NCI-H460 (cell line): ENCODE measurements around the gene TRIM28. TPM values are rescaled to one million over a fixed set of nuclear protein-coding genes. Genes with fewer than 3 reads are reported as not detected.
"Not testable (repeated sequence)": the region's sequence is repeated elsewhere in the genome, so short reads cannot be mapped to it uniquely, and the experiment has no call there.

ENCODE experiments used
- DNase-seq: peaks from one replicate; pipeline ENCODE4 v3.0.0-alpha.2; 2016; ENCODE audit warnings: low read depth; ENCODE audit errors: extremely low read depth
- total RNA-seq: library from RNA; depleted of rRNA; stranded (reverse); fragments of >200 nt; shearing (Covaris generic); gene quantifications from 2 replicates; pipeline ENCODE4 v1.2.3, GENCODE V29; 2014

Gene TRIM28
- total RNA-seq, 1 experiment from 2014 or later: 252 TPM

- no peak for DNase-seq
Measured at GRCh38 chr19:58518256-58519086, 25.4 kb upstream of the TRIM28 start.

DNA sequence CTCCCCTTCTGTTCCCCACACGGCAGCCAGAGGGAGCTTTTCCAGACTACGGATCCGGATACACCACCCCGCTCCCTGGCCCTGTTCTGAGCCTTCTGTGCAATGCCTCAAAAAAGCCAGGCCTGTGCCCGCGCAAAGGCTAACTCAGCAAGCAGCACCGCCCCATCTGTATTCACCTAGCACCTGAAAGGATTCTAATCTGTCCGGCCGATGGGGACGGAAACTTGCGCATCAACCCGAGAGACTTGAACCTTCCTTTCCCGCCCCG lies 24.8 kb upstream of the TRIM28 start:
- peak; percentile 62 for DNase-seq

DNA sequence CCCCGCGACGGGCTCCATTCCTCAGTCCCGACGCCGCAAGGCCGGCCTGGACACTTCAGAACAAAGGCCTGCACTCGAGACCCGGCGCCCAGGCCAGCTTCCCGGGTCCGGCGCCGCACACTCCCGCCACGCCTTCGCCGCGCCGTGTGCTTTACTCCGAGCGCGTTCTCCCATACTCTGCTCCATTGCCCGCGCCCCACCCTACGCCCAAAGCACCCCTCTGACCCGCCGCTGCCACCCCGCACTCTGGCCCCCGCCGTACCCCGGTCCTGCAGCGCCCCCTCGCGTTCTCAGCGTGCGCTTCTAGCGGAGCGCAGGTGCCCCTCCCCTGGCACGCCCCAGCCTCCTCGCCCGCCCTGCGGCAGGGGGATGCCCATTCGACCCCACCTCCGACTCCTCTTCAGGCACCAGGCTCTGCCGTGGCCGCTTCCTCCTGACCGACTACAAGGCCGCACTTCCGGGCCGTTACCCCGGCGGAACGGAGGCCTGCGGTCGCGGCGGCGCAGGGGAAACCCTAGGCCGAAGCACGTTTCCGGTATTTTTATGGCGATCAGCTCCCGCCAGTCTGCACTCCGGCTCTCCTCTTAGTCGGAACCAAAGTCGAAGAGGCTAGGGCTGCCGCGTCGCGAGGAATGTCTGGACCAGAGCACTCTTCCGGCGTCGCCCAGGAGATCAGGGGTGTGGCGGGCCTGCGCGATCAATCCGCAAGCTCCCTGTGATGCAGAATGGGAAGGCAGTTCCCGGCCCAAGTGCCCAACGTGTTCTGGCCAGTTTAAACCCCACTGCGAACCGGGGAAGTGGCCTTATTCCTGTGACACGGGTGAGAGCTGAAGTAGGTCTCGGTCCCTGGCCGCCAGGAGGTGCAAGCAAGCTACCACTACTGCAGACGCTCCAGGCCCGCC lies 24.3 kb upstream of the TRIM28 start, which contains the start of gene ZBTB45:
ZBTB45 (minus strand) TSS at position 456 of the 902 bp plus-strand sequence. CDS start 2,137 bp downstream, outside the sequence.
- DNase-seq: peak; percentile 90

GRCh38 chr19:58520257-58520599 lies 23.6 kb upstream of the TRIM28 start:
- DNase-seq: no peak

- no peak for DNase-seq
Measured at GRCh38 chr19:58521651-58522050, 22.2 kb upstream of the TRIM28 start.

GRCh38 chr19:58522709-58523108 lies 21.2 kb upstream of the TRIM28 start:
- no peak for DNase-seq

DNA sequence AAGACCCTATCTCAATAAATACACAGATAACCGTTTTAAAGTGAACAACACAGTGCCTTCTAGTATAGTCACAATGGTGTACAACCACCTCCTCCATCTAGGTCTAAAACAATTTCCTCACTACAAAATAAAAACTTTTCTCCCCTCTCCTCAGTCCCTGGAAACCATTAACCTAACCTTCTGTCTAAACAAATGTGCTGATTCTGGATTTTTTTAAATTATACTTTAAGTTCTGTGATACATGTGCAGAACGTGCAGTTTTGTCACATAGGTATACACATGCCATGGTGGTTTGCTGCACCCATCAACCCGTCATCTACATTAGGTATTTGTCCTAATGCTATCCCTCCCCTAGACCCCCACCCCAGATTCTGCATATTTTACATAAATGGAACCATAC lies 14.5 kb upstream of the TRIM28 start:
- no peak for DNase-seq

GRCh38 chr19:58531034-58531840 lies 12.6 kb upstream of the TRIM28 start:
- DNase-seq: no peak

DNA sequence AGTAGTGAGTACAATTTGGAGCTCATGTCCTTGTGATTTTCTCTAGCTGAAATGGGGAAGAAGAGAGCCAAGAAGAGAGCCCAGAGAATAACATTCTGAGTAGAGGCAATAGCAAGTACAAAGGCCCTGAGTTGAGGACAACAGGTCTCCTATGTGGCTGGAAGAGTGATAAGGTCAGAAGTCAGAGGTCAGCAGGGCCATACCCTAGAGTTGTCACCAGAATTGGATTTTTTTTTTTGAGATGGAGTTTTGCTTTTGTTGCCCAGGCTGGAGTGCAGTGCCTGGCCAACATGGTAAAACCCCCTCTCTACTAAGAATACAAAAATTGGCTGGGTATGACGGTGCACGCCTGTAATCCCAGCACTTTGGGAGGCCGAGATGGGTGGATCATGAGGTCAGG lies 8.0 kb upstream of the TRIM28 start:
- no peak for DNase-seq

DNA sequence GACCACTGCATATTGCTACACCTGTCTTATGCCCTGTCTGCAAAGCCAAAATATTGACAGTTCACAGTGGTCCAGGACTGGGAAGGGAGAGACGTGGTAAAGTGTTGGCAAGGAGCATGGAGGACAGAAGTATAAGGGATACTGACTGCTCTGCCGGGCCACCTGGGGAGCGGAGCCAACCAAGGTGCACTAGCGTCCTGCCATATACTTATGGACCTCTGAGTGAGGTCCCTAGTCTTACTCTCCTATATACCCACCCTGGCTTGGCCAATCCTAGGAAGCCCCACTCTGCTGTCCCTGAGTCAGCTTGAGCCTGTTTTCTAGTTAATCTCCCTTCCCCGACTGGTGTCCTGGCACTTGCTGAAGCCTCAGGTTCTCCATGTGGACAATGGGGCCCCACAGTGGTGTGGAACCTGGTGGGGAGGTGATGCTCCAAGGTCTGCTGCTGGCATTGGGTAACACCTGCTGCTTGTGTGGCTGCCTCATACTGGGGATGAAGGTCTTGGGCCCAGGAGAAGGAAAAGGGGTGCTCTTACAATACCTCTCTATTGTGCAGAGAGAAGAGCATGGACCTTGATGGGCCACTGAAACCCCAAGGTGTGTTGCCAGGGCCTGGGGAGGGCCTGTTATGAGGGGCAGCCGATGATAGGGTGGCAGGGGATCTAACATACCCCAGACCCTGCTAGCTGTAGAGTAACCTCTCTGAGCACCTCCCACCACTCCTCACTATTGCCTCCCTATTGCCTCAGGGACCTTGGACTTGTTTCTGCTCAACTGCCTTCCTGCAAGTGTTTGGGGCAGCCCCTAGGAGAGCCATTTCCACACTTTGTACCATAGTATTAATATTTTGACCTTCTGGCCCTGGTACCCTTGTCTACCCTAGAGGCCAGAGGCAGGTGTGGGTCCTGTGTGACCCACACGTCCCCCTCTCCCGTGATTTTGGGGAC lies 6.7 kb upstream of the TRIM28 start:
- no peak for DNase-seq

DNA sequence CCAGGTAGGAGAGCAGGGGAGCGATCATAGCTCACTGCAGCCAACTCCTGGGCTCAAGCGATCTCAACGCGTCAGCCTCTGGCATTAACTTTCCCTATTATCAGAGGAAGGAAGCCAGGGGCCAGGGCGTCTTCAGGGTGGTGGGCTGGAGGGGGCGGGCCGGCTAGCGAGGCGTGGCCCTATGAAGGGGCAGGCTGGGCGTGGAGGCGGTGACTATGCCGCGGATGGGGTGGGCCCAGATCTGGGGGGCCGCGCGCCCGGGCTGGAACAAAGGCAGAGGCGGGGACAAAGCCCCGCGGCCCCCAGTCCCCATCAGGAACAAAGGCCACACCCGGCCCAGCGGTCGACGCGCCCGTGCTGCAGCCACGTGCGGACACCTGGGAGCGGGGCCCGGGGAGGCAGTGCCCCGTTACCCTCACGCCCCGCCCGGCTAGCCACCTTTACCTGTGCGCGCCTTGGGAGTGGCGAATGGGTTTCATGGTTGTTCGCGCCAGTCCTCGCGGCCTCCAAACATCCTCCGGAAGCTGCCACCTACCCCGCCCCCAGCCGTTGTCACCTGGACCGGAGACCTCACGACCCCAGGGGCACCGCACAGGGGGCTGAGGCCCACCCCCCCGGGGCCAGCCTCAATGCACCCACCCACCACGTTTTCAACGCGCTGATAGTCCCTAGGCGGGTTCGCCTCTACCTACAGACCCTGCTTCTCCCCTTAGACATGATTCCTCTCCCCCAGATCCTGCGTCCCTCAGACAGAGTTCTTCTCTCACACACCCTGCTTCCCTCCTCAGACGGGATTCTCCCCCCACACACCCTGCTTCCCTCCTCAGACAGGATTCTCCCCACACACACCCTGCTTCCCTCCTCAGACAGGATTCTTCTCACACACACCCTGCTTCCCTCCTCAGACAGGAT lies 5.4 kb upstream of the TRIM28 start:
- no peak for DNase-seq

DNA sequence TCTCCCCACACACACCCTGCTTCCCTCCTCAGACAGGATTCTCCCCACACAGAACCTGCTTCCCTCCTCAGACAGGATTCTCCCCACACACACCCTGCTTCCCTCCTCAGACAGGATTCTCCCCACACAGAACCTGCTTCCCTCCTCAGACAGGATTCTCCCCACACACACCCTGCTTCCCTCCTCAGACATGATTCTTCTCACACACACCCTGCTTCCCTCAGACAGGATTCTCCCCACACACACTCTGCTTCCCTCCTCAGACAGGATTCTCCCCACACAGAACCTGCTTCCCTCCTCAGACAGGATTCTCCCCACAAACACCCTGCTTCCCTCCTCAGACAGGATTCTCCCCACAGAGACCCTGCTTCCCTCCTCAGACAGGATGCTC lies 4.7 kb upstream of the TRIM28 start:
- not testable (repeated sequence) for DNase-seq

- not testable (repeated sequence) for DNase-seq
Measured at GRCh38 chr19:58542641-58543372, 1.1 kb upstream of the TRIM28 start.

DNA sequence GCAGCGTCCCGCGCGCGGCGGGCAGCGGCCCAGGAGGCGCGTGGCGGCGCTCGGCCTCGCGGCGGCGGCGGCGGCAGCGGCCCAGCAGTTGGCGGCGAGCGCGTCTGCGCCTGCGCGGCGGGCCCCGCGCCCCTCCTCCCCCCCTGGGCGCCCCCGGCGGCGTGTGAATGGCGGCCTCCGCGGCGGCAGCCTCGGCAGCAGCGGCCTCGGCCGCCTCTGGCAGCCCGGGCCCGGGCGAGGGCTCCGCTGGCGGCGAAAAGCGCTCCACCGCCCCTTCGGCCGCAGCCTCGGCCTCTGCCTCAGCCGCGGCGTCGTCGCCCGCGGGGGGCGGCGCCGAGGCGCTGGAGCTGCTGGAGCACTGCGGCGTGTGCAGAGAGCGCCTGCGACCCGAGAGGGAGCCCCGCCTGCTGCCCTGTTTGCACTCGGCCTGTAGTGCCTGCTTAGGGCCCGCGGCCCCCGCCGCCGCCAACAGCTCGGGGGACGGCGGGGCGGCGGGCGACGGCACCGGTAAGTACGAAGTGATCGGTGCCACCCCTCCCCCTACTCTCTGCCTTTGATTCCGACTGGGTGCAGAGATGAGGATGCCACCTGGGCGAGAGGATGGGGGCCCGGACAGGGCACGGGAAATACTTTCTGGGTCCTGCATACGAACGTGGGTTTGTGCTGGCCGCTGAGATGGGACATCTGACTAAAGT lies 874 bp downstream of the TRIM28 start:
- peak; percentile 28 for DNase-seq

DNA sequence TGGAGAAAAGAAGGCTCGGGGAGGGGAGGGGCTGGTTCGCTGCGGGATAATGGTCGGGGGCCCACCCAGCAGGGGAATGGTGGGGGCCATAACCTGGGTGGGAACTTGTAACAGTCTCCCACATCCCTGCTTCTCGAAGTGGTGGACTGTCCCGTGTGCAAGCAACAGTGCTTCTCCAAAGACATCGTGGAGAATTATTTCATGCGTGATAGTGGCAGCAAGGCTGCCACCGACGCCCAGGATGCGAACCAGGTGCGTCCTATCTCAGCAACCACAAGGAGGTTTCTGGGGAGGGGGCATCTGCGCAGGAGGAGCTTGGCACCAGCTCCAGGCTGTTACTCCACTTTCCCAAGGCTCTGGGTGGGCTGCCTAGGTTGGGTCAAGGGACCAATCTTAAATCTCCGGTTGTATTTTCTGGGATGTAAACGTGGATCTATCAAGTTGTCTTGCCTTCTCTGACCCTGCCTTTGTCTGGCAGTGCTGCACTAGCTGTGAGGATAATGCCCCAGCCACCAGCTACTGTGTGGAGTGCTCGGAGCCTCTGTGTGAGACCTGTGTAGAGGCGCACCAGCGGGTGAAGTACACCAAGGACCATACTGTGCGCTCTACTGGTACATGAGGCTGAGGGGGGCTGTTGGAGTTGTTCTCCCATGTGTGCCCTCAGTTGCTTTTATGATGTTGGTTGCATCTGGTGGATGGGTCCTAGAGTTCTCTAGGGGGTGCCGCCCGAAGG lies 1.6 kb downstream of the TRIM28 start:
- no peak for DNase-seq

DNA sequence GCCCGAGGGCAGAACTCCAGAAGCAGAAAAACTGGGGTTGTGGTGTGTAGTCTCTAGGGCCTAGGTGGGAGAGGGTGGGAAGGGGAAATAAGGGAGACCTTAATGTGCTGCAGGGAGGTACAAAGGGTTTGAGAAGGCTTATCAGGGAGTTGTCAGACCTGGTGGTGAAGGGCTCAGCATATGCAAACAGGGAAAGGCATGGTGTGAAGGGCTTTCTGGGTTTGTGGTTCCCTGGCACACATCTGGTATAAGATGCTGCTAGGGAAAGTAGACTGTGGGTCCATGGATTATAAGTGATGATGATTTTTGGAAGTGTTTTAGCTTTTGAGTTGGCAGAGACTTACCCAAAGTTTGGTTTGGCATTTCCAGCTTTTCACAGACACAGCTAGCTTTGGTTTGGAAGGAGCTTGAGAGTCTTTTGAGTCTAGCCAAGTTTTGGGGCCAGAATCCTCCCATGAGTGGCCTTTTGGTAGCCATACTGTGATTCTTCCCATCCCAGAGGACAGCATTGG lies 2.2 kb downstream of the TRIM28 start:
- no peak for DNase-seq
